ENCODE measurements around the gene MATCAP1. TPM values are rescaled to one million over a fixed set of nuclear protein-coding genes. Genes with fewer than 3 reads are reported as not detected.

The MATCAP1 gene
- total RNA-seq, 1 donor from 2014 or later, result 29.0 TPM

DNA sequence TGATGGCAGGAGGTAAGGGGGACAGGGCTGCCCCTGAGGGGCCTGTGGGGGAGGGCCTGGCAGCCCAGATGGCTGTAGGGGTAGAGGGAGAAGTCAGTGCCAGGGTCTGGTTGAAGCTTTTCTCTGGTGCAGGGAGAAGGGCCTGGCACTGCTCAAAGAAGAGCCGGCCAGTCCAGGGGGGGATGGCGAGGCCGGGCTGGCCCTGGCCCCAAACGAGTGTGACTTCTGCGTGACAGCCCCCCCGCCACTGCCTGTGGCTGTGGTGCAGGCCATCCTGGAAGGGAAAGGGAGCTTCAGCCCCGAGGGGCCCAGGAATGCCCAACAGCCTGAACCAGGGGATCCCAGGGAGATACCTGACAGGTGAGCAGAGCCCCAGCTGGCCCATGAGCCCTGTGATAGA is 16.2 kb downstream of the MATCAP1 start:
- ATAC-seq (no peak), DNase-seq (no peak)
- intact Hi-C loops (cut with DNase I), result no loop called here
- Histone ChIP-seq H3K27me3 (ENCODE audit: low read depth) (peaks cover 37% of the 10 kb centered on the region), H3K36me3 (peaks cover 7% of the 10 kb centered on the region), H3K4me1 (peaks cover 64% of the 10 kb centered on the region), H3K9me3 (no peaks in the 10 kb centered on the region), H3K27ac (no peak overlapping the region), H3K4me3 (no peak overlapping the region)
- TF ChIP-seq, protein P1, sequence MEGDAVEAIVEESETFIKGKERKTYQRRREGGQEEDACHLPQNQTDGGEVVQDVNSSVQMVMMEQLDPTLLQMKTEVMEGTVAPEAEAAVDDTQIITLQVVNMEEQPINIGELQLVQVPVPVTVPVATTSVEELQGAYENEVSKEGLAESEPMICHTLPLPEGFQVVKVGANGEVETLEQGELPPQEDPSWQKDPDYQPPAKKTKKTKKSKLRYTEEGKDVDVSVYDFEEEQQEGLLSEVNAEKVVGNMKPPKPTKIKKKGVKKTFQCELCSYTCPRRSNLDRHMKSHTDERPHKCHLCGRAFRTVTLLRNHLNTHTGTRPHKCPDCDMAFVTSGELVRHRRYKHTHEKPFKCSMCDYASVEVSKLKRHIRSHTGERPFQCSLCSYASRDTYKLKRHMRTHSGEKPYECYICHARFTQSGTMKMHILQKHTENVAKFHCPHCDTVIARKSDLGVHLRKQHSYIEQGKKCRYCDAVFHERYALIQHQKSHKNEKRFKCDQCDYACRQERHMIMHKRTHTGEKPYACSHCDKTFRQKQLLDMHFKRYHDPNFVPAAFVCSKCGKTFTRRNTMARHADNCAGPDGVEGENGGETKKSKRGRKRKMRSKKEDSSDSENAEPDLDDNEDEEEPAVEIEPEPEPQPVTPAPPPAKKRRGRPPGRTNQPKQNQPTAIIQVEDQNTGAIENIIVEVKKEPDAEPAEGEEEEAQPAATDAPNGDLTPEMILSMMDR (IDR thresholded peaks at IDR 0.05), result no peak

DNA sequence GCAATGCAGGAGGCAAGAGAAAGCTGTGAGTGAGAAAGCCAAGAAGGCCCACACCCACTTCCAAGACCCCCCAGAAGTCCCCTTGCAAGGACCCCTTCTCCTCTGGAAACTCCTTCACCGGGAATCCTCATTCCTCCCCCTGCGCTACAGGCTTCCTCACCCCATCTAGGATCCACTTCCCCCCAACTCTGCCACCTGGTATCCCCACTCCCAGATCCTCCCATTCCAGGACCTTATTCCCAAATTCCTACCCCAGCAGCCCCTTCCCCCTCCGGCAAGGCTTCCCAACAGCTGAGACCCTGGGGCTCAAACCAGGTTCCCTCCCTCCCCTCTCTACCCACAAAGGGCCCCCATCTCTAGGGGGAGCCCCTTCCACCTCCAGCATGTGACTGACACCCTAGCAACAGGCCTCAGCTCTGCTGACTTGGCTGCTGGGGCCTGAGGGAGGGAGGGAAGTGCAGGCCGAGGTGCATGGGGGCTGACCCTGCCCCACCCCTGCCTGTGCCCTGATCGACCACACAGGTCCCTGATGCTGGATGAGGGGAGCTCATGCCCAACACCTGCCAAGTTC is 17.1 kb downstream of the MATCAP1 start:
- ATAC-seq (no peak), DNase-seq (no peak)
- H3K4me3 ChIP-seq, result no peak overlapping the region
- H3K27ac ChIP-seq, result no peak overlapping the region
- H3K36me3 ChIP-seq, result peaks cover 7% of the 10 kb centered on the region
- H3K27me3 ChIP-seq (ENCODE audit: low read depth), result peaks cover 38% of the 10 kb centered on the region
- TF ChIP-seq, protein P1 (IDR thresholded peaks at IDR 0.05), result no peak
- peaks cover 66% of the 10 kb centered on the region for H3K4me1 ChIP-seq
- intact Hi-C loops (cut with DNase I), result no loop called here
- H3K9me3 ChIP-seq, result no peaks in the 10 kb centered on the region

DNA sequence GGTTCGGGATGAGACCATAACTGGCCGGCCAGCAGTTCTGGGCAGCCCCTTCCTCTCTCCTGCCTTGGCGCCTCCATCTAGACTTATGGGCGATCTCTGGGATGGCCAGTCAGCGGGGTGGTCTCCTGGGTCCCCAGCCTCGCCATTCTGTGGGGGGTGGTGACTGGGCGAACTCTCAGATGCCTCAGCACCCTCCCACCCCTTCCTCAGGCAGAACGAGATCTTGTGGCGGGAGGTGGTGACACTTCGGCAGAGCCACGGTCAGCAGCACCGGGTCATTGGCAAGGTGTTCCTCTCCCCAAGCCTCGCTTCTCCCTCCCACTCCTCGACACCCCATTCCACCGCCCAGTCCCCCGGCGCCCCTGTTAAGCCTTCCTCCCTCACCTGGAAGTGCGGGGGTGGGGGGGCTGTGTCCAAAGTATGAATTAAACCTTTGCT is 17.6 kb downstream of the MATCAP1 start:
- TF ChIP-seq, protein P1 (IDR thresholded peaks at IDR 0.05), result no peak
- Histone ChIP-seq H3K9me3 (no peaks in the 10 kb centered on the region), H3K27me3 (ENCODE audit: low read depth) (peaks cover 38% of the 10 kb centered on the region), H3K36me3 (peaks cover 7% of the 10 kb centered on the region), H3K4me3 (no peak overlapping the region), H3K27ac (no peak overlapping the region), H3K4me1 (peaks cover 66% of the 10 kb centered on the region)
- DNase-seq, result no peak
- ATAC-seq, result no peak
- intact Hi-C loops (cut with DNase I), result no loop called here

DNA sequence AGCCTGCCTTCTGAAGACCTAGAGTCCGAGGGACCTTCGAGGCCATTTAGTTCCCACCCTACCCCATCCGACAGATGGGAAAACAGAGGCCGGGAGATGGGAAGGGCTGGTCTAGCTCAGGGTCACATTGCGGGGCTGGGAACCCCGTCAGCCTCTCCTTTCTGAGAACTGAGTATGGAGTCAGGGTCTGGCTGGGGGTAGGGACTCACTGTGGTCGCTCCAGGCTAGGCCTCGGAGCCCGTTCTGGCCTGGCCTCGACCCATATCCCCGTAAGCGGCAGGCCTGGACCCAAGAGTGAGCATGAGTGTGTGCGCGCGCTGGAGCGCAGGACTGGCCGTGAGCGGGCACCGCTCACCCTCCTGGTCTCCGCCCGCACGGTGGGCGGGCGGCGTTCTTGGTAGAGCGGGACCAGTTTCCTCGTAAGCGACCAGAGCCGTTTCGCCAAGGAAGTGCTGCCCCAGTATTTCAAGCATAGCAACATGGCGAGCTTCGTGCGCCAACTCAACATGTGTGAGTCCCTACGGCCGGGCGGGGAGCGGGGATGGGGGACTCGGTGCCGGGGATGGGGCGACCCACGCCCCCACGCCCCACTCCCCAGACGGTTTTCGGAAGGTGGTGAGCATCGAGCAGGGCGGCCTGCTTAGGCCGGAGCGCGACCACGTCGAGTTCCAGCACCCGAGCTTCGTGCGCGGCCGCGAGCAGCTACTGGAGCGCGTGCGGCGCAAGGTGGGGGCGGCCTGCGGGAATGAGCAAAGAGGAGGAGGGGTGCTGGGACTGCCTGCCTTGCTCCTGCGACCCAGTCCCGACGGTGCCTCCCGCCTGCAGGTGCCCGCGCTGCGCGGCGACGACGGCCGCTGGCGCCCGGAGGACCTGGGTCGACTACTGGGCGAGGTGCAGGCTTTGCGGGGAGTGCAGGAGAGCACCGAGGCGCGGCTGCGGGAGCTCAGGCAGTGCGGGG is 18.4 kb downstream of the MATCAP1 start:
- TF ChIP-seq, protein P1 (IDR thresholded peaks at IDR 0.05), result no peak
- ATAC-seq (no peak), DNase-seq (no peak)
- Histone ChIP-seq H3K27me3 (ENCODE audit: low read depth) (peaks cover 38% of the 10 kb centered on the region), H3K9me3 (no peaks in the 10 kb centered on the region), H3K4me3 (peak overlapping the region; percentile 54), H3K4me1 (peaks cover 62% of the 10 kb centered on the region), H3K36me3 (peaks cover 7% of the 10 kb centered on the region), H3K27ac (peak overlapping the region; percentile 64)
- intact Hi-C loops (cut with DNase I), result no loop called here

DNA sequence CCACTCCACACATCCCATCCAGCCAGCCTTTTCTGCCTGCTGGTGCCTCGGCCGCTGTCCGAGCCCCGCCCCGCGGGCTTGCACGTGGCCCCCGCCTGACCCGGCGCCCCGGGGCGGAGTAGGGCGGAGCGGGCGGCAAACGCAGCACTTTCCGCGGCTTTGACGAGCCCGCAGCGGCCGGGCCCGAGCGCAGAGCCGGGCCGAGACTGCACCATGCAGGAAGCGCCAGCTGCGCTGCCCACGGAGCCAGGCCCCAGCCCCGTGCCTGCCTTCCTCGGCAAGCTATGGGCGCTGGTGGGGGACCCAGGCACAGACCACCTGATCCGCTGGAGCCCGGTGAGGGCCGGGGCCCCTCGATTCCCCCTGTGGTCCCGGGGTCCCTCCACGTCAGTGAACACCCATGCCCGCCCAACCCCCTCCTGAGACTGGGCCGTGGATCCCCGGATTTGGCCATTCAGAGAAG is 19.1 kb downstream of the MATCAP1 start, which contains the start of gene HSF4:
Gene HSF4, plus strand, starts transcription at position 147 of the 463 bp plus-strand sequence. Its CDS starts 67 bp downstream, at position 214.
- H3K27me3 ChIP-seq (ENCODE audit: low read depth), result peaks cover 38% of the 10 kb centered on the region

More for the DNA sequence above, 19.1 kb downstream of the MATCAP1 start, which contains the start of gene HSF4:
- peaks cover 7% of the 10 kb centered on the region for H3K36me3 ChIP-seq
- TF ChIP-seq, protein P1 (IDR thresholded peaks at IDR 0.05), result no peak
- H3K27ac ChIP-seq, result peak within 1 kb of the TSS; percentile 64
- ATAC-seq (peak; percentile 46 to 53), DNase-seq (peak; percentile 78)
- H3K4me3 ChIP-seq, result peak within 1 kb of the TSS; percentile 54
- peaks cover 55% of the 10 kb centered on the region for H3K4me1 ChIP-seq
- intact Hi-C loops (cut with DNase I), result no loop called here
- H3K9me3 ChIP-seq, result no peaks in the 10 kb centered on the region
